Hepatocyte (in vitro differentiated cells): ENCODE results near the gene GAST.

ENCODE experiments used
- EZH2phosphoT487 ChIP-seq: fragments of 200-600 bp; sonication (generic); IDR thresholded peaks from one replicate; pipeline ENCODE4 v1.6.1; 2018; ENCODE audit warnings: antibody characterized with exemption, mild to moderate bottlenecking, low read depth, moderate library complexity; ENCODE audit not compliant: unreplicated experiment, severe bottlenecking
- TF ChIP-seq, protein P1 (sequence below): fragments of 200-600 bp; sonication (generic); IDR thresholded peaks from 2 replicates; pipeline ENCODE4 v1.5.1; 2016; ENCODE audit warnings: antibody characterized with exemption, mild to moderate bottlenecking; ENCODE audit not compliant: poor library complexity

DNA sequence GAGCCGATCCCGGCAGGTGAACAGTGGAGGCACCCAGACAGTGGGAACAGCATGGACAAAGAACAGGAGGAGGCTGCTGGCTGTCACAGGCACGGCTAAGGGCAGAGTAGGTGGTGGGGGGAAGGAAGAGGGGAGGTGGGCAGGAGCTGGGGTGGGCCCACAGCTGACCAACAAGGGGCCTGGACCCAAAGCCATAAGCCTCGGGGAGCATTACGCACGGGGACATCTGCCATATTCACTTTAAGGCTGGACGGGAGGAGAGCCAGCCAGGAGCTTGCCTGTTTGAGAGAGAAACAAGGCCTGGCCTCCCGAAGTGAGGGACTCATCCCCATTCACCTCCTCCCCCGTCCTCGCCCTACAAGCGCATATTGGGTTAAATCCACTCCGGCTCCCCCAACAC lies 41.9 kb downstream of the GAST start:
- TF ChIP-seq, protein P1, sequence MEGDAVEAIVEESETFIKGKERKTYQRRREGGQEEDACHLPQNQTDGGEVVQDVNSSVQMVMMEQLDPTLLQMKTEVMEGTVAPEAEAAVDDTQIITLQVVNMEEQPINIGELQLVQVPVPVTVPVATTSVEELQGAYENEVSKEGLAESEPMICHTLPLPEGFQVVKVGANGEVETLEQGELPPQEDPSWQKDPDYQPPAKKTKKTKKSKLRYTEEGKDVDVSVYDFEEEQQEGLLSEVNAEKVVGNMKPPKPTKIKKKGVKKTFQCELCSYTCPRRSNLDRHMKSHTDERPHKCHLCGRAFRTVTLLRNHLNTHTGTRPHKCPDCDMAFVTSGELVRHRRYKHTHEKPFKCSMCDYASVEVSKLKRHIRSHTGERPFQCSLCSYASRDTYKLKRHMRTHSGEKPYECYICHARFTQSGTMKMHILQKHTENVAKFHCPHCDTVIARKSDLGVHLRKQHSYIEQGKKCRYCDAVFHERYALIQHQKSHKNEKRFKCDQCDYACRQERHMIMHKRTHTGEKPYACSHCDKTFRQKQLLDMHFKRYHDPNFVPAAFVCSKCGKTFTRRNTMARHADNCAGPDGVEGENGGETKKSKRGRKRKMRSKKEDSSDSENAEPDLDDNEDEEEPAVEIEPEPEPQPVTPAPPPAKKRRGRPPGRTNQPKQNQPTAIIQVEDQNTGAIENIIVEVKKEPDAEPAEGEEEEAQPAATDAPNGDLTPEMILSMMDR = no peak
- no peak for TF ChIP-seq EZH2phosphoT487
